HG03558 (cell line): ENCODE data around the gene CALCB.
"Not testable (repeated sequence)": the region's sequence is repeated elsewhere in the genome, so short reads cannot be mapped to it uniquely, and the experiment has no call there.

ENCODE experiments used
- ATAC-seq: cut with Tn5 transposase; IDR thresholded peaks from one replicate; pipeline ENCODE4 v1.9.1; 2021; ENCODE audit warnings: moderate number of reproducible peaks; ENCODE audit not compliant: unreplicated experiment; ENCODE audit errors: extremely low read depth

CALCB gene, protein sequence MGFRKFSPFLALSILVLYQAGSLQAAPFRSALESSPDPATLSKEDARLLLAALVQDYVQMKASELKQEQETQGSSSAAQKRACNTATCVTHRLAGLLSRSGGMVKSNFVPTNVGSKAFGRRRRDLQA

DNA sequence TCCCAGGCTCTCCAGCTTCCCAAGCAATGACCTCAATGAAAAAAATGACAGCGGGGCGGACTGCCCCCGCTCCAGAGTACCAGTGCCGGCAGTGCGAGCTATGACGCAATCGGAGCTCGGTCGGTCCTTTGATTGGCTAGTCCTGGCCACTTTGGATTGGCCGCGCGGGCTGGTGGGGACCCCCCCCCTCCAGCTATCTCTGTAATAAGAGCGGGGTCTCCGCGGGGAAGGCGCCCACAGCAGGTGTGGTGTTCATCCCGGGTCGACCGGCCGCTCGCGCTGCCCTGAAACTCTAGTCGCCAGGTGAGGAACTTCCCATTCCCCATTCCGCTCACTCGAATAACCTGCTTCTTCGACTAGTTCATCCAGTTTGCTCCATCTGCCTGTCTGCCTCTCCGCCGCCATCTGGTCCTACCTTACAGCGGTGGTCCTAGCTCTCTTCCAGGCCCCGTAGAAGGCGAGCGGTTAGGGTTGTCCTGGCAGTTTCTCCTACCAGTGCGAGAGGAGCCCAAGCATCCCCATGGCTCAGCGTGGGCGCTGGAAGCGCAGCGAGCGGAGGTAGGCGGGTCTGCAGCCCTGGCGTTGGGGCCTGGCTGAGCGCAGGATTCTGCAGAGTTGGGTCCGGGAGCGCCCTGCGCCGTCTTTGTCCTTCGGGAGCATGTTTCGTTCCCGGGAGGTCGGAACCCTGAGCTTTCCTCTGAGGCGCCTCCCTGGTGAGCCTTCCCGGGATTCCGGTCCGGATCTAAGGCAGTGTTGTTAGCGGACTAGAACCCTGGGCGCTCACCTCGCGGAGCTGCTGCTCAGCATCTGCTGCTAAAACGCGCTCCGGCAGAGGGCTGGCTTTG lies at the start of gene CALCB:
Gene CALCB, plus strand, starts transcription at position 233 of the 845 bp plus-strand sequence. CDS start 1,126 bp downstream, outside the sequence.
- no peak for ATAC-seq

DNA sequence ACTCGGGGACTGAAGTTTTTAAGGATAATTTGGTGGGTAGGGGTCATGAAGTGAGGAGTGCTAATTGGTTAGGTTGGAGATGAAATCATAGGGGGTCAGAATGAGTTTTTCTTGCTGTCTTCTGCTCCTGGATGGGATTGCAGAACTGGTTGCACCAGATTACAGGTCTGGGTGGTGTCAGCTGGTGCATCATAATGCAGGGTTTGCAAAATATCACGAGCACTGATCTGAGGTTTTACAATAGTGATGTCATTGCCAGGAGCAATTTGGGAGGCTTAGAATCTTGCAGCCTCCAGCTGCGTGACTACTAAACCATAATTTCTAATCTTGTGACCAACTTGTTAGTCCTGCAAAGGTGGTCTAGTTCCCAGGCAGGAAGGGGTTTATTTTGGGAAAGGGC lies 46.4 kb upstream of the CALCB start:
- no peak for ATAC-seq

DNA sequence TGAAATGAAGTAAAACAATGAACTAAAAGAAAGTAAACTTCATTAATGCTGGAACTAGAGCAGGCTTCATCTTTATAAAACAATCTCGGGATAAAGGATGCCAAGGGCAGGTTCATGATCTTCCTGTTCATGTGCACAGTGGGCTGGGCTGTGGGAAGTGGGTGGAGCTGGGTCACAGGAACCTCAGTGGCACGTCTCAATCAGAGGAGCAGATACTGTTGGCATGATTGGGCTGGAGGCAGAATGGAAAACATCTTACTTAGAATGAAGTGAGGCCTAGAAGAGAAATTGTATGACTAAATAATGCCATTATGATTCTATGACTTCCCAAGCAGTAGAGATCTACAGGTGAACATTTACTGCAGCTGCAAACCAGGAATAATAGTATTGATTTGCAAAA lies 45.4 kb upstream of the CALCB start:
- no peak for ATAC-seq

DNA sequence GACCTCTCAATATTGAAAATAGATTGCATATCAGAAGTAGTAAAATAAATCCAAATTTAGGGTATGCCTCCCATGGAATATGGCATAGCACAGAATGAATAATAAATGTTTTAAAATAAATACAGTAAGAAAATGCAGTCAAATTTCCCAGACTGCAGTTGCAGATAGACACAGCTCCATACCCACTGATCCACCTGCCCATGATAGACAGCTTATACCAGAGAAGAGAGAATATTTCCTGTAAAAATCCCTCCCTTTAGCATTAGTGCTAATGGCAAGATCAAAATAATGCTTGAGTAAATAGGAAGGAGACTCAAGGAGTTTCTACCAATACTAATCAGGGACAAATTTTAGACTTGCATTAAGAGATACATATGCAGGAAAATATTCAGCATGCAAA lies 45.0 kb upstream of the CALCB start:
- no peak for ATAC-seq

DNA sequence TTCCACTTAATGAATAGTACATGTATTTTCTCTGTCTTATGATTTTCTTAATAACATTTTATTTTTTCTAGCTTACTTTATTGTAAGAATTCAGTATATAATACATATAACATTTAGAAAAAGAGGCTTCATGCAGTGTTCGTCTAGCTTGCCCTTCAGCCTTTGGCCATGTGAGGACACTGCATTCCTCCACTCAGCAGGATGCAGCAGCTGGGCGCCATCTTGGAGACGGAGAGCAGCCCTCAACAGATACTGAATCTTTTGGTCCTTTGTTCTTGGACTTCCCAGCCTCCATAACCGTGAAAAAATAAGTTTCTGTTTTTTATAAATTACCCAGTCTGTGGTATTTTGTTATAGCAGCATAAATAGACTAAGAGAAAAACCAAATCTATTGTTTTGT lies 41.4 kb upstream of the CALCB start:
- ATAC-seq = not testable (repeated sequence)

DNA sequence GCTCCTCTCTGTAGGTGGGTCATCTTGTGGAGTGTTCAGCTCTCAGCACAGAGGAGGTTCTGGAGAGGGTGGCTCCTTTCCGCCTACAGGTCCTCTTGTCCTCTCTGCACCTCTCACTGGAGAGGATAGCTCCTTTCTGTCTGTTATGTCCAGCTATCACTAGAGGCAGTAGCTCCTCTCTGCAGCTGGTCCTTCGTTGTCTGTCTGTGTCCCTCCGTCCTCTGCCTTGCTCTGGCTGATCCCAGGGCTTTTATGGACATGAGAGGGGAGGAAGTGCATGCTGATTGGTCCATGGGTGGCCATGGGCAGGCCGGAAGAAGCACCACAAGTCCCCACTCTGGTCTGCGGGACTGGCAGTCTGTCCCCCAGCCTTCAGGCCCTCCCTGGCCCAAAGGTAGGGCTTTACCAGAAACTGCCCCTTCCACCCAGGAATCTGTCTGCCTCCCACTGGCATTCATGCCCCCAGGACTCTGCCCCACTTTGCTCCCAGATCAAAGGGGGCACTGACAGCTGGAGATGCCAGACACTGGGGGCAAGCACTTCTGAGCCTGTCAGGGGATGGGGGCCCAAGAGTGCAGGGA lies 38.6 kb upstream of the CALCB start:
- no peak for ATAC-seq

DNA sequence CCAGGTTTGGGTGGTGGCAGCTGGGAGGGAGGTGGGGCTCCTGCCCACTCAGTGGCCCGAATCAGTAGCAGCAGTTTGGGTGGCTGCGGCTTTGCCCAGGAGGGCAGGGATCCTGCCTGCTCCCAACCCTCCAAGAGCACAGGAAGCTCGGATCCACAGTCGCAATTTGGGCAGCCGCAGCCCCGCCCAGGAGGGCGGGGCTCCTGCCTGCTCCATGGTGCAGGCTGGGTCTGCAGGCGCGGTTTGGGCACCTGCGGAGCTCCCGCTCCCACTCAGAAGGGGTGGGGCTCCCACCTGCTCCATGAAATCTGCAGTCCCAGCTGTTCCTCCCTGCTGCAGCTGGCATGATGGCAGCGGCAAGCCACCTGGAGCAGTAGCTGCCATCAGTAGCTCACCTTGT lies 38.1 kb upstream of the CALCB start:
- ATAC-seq = no peak

DNA sequence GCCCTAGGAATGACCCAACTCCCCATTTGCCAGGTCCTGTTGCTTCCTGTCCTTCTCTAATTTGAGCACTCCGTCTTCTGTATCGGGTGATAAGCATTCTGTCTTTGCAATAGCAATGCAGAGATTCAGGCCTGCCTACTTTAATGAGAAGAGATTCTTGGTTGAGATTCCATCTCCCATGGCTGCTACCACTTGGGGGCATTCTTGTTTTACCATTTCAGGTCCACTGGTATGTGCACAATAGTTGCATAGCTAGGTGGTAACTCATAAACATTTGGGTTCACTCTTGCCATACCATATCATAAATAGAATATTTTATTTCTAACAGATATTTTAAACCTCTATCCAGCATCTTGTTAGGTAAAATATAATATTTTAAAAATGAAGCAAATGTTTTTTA lies 34.4 kb upstream of the CALCB start:
- ATAC-seq = no peak

DNA sequence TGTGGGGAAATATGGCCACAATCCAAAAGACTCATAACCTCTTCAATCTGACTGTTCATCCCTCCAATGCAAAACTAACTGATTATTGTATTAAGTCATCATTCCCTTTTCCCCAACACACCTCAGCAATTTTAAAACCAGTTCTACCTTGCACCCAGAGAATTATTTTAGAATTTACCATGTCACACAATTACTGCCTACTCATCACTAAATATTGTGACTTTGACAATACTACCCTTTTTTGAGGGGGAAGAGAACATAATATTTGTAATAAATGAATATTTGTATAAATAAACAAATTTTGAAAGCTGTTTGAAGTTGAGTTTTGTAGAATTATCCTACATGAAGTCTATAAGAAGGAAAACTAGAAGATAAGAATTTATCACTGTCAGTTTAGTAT lies 28.2 kb upstream of the CALCB start:
- no peak for ATAC-seq

DNA sequence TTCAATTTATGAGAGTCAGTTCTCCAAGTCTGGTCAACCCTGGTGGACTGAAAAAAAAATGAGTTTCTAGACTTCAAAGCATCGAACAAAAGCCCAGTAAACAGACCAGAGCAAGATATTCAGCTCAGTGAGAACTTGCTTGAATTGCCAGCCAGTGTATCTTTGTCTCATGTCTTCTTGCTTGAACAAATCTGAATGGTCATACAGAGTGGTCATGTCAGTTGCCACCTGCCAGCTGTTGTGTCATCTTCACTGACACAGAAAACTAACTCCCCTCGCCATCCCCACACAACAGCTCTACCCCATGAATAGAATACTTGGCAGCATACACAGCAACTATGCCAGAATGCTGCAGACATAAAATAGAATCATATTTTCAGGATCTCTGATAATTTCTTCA lies 27.5 kb upstream of the CALCB start:
- ATAC-seq = no peak

DNA sequence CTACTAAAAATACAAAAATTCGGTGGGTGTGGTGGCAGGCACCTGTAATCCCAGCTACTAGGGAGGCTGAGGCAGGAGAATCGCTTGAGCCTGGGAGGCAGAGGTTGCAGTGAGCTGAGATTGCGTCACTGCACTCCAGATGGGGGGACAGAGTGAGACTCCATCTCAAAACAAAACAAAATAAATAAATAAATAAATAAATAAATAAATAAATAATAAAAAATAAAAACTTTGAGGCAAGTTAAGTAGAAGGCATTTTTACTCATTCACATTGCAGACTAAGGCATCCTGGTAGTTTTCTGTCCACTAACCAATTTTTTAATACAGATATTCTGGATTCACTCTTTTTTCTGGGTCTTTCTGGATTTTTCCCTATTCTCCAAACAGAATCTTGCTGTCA lies 26.7 kb upstream of the CALCB start:
- ATAC-seq = not testable (repeated sequence)

DNA sequence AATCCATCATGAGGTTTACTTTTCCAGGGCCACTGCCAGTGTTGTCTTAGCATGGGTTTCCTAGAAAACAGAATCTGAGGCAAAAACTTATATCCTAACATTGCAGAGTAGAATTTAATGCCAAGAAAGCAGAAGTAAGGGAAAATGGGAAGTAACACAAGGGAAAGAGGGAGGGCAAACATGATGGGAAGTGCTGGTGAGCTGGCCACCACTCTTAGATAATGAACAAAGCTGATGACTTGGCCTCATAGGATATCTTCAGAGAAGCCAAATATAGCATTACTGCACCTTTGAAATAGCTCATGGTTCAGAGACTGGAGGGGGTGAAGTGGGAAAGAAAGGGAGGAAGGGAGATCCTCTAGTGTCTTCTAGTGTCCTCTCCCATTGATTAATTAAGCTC lies 24.8 kb upstream of the CALCB start:
- no peak for ATAC-seq

DNA sequence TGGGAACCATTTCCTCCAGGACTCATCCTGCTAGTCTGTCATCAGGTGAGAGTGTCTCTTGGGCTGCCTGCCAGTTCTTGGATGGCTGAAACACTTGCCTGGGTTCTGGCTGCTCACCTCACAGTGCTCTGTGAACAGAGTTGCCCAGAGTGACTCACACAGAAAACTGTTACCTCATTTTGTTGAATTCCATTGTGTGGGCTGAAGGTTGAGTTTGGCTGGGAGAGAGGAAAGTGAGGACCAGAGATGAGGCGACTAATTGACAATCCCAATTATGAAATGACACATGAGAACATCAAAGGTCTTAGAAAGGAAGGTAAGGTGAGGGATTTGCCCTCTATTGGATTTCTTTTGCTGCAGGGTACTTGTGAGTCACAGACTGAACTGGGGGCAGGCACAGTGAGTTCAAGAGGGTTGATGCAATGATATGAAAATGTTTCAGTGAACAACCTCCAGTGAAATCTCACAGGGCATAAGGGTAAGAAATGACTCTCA lies 20.2 kb upstream of the CALCB start:
- ATAC-seq = no peak

DNA sequence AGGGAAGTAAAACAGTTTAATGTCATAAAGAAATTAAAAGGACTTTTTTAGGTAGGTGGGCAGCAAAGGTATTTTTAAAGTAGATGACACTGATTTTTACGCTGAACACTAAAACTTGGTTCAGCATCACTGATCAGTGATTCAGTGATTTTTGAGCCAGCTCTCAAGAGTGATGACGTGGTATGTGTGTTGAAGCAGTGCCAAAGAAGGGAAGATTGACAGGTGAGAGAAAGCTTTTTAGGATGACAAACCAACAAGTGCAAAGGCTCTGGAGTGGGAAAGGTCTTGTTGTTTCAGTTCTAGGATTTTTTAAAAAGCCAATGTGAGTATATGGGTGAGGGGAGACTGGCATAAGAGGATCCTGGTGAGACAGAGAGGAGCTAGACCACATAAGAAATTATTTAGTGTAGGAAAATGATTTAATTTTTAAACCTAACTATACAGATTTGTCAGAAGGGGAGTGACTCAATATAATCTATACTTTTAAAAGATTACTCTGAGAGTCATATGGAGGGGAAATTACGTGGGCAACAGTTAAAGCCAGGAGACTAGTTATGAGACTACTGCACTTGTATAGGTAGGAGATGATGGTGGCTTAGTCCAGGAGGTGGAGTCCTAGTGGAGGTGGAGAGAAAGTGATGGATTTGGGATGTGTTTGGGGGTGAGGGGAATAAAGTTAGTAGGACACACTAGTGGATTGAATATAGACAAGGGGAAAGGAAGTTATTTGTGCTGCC lies 17.6 kb upstream of the CALCB start:
- no peak for ATAC-seq

DNA sequence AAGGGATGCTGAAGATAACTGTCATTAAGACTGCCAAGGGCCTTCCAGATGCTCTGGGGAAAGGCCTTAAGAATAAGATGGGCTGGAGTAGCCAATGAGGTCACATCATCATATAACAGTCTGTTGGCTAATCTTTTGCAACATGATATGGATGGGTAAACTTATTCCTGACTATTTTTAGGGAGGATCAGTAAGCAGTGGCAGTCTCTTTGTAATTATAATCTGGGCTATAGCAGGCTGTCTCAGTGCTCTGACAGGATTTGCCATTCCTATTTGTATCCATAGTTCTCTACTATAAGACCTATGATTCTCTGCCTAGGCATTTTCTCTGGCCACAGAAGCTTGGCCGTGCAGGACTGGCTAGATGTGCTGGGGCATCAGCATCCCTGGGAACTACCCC lies 16.1 kb upstream of the CALCB start:
- no peak for ATAC-seq

DNA sequence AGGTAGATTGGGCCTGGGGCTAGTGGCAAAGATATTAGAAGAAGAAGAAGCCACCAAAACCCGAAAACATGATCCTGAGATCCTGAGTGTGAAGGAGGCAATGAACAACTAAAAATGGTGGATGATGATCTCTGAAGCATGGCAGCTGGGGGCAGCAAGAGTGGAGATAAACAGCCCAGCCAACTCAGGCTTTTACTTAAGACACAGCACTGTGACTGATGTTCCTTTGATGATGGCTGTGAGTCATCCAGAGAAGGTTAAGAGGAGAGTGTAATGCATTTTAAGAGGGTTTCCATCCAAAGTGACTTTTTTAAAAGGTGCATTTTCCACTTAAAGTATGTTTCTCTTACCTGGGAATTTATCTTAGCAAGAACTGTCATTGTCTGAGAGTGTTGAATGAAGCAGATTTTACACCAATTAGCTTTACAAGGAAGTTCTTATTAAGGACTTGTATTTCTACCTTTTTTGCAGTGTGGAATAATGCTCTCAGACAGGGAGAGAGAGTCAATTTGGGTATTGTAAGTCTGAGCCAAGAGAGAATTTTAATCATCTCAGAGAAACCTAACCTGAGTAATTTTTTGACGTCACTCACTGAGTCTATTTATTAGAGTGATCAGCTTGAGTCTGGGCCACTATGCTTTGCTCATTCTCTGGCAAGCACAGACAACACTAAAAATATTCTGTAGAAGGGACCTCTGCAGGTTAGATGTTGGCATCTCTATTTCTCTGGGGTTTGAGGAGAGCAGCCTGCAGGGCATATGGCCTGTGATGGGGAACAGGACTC lies 14.1 kb upstream of the CALCB start:
- ATAC-seq = no peak

DNA sequence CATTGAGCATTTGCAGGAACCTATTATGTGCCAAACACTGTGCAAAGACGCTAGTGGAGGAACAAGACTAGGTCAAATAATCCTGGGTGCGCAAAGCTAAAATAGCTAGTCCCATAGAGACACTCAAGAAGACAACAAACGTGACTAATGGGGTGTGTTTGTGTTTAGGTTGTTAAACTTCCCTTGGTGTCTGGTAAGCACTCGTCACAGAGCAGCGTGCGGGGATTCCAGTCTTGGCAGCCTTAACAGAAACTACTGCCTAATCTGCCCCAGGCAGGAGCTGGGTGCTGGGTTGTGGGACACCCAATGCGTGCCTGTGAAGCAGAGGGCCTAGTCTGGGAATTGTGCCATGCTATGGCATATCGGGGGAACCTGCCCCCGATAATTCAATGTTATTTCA lies 10.8 kb upstream of the CALCB start:
- no peak for ATAC-seq

DNA sequence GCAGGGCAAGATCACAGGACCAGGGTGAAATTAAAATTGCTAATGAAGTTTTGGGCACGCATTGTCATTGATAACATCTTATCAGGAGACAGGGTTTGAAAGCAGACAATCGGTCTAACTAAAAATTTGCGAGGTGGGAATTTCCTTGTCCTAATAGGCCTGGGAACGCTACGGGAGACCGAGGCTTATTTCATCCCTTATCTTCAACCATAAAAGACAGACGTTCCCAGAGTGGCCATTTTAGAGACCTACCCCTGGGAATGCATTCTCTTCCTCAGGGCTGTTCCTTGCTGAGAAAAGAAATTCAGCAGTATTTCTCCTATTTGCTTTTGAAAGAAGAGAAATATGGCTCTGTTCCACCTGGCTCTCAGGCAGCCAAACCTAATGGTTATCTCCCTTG lies 3.6 kb upstream of the CALCB start:
- ATAC-seq = not testable (repeated sequence)

DNA sequence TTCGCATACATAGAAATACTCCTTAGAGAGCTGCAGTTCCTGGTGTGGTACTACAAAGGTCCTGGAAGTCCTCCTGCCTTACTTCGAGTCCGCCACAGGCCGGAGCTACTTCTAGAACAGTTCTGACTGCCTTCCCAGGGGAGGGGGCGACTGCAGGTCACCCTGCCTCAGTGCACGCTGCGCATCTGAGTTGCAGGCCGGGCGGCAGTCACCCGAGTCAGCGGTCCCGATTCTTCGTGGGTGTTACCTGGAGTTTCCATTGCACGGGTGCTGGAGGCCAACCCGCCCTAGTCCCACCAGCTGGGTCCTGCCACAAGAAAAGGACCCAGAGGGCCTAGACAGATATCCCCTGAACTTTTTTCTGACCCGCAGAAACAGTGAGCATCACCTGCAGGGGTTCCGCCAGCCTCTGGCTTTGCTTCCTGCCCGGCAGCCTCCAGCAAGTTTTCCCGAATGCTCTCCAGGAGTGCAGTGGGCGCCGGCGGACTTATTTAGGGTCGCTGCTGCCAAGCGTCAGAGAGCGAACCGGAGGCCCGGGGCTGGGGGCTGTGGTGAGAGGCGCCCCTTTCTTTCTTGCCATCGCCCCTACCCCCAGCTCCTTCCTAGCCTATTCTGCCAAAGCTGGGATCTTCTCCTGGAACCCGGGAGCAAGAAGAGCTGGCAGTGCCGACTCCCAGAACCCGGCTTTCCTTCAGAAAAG lies 1.7 kb upstream of the CALCB start:
- no peak for ATAC-seq
